DMS 273 (cell line): ENCODE results near the gene OR4X2.
"Not testable (repeated sequence)": the region's sequence is repeated elsewhere in the genome, so short reads cannot be mapped to it uniquely, and the experiment has no call there.

Source experiments
- DNase-seq: peaks from one replicate; lab custom pipeline; 2025; ENCODE audit not compliant: unreplicated experiment; lab: John Stamatoyannopoulos, UW

Gene OR4X2

GRCh38 chr11:48244804-48245203 is at the start of gene OR4X2:
Gene OR4X2, plus strand, starts transcription at chr11:48245104. Its CDS starts 0 bp downstream, at chr11:48245104.
- no peak for DNase-seq

GRCh38 chr11:48207881-48208280 is 37.0 kb upstream of the OR4X2 start:
- no peak for DNase-seq

DNA sequence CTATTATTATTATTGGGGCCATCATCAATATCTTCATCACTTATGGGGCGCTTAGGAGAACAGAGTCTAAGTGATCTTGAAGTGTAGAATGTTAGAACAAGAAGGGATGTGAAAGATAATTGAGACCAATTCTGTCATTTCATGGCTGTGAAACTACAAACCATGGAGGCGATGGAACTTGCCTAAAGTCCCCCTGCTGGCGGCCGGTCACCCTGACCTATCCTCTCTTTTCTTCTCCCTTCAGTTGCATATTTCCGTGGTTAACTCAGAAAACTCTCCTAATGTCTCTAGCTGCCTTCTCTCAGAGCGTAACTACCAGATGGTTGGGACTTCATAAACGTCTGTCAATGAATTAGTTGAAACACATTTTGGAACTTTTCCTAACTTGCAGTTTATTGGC is 34.9 kb upstream of the OR4X2 start:
- peak; percentile 19 for DNase-seq

DNA sequence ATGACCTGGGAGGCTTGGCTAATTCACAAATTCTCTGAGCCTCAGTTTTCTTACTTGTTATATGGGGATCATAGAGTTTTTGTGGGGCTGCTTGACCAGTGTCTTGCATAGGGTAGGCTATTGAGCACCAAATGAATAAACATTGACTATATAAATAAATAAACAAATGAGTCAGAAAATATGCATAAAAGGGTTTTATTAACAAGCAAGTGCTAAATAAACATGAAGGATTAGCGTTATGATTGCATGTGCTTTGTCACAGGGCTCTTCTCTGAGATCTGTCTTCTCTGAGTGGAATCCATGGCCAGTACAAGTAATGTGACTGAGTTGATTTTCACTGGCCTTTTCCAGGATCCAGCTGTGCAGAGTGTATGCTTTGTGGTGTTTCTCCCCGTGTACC is 28.4 kb upstream of the OR4X2 start, which contains the start of gene OR4B1:
Gene OR4B1 (plus strand): TSS at position 301 of the 400 bp plus-strand sequence. CDS start 0 bp downstream, at position 301.
- DNase-seq: no peak

- no peak for DNase-seq
Observed at GRCh38 chr11:48228761-48229160, 16.1 kb upstream of the OR4X2 start.

DNA sequence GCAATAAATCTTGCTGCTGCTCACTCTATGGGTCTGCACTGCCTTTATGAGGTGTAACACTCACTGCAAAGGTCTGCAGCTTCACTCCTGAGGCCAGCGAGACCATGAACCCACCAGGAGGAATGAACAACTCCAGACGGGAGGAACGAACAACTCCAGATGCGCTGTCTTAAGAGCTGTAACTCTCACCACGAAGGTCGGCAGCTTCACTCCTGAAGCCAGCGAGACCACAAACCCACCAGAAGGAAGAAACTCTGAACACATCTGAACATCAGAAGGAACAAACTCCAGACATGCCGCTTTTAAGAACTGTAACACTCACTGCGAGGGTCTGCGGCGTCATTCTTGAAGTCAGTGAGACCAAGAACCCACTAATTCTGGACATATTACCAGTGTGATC is 14.8 kb upstream of the OR4X2 start:
- DNase-seq: not testable (repeated sequence)

DNA sequence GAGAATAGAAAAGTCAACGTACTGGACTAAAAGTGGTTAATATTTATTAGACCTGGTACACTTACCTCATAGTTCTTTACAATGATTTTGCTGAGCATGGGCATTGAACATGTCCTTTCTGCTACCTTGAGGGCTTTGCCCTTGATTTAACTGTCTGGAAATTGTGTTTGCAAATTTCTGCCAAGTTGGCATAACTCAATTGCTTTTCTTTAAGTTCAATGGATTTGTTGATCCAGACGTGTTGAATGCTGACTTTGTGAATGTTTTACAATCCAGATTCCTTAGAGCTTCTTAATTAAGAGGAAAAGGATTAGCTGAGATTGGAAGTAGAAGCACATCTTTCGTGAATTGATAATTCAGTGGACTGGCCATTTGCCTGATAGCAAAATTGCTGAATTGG is 7.2 kb upstream of the OR4X2 start:
- DNase-seq: no peak

DNA sequence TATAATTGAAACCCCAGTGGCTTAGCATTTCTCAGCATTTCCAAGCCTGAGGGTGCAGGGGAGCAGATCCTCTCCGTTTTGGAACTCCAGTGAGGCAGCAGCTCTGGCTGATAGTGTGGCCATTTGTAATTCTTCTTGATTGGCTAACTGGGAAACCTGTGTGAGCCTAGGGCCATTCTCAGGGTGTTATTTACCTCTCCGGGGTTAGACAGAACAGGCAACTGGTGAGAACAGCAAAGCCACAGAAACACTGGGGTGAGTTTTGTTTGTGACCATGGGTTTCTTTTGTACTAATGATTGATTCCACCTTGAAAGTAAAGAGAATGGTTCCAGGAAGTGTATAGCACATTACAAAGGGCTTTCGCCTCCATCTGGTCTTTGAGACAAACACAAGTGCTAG is 2.4 kb upstream of the OR4X2 start:
- no peak for DNase-seq

DNA sequence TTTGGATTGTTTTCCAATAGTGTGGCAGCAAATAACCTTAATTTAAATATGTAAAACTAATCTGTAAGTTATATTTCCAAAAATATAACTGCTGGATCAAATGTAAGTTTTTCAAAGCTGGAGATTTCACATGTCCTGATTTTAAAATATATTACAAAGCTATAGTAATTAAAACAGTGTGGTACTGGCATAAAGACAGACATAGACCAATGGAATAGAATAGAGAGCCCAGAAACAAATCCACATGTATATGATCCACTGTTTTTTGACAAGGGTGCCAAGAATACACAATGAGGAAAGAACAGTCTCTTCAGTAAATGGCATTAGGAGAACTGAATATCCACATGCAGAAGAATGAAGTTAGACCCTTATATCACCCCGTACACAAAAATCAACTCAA is 4.0 kb downstream of the OR4X2 start:
- no peak for DNase-seq

- no peak for DNase-seq
Observed at GRCh38 chr11:48261600-48261999, 16.7 kb downstream of the OR4X2 start.

DNA sequence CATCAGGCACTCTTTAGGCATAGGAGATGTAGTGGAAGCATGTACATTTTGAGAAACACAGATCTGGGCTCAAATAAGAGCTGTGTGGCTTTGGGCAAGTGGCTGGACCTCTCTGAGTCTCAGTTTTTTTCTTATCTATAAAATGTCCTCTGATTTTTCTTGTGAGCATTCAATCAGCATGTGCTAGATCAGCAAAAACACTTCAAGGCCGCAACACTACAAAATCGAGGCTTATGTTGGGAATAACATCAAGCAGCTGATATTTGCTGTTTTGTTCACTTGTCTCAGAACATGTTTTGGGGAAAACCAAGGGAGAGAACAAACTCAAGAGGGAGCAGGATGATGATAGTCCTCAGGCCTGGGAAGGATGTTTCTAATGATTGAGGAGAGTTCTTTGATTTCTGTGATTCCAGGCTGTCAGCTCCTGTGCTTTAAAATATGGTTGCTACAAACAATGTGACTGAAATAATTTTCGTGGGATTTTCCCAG is 18.6 kb downstream of the OR4X2 start, which contains the start of gene OR4X1:
Gene OR4X1 (plus strand): TSS at position 439 of the 489 bp plus-strand sequence. CDS start 0 bp downstream, at position 439.
- no peak for DNase-seq

- DNase-seq: no peak
Observed at GRCh38 chr11:48270621-48271020, 25.7 kb downstream of the OR4X2 start.

DNA sequence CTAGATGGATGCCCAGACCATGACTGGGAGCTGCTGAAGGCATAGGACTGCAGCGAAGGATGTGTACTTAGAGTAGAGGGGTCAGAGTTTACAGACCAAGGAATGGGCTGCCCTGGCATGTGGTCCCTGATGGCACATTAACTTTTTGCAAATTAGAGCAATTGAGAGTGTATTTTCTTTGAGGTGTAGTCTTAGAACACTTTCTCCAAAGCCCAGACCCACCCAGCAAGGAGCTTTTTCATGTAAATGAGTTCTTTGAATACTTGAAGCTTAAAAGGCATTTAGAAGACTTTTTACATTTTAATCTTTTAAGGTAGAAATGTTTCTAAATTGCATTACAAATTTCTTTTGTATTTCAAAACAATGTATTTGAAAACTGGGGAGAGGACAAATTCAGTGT is 27.7 kb downstream of the OR4X2 start:
- DNase-seq: no peak
